K562 (cell line): ENCODE measurements around the gene KRABD2.

Experiments
- ATF4 ChIP-seq: fragments of 450-650 bp; formaldehyde crosslinking; IDR thresholded peaks from 2 replicates; pipeline ENCODE4 v1.4.0; 2022; ENCODE audit warnings: mild to moderate bottlenecking, moderate library complexity
- BRD9 ChIP-seq: fragments of 450-650 bp; IDR thresholded peaks from 2 replicates; pipeline ENCODE4 v1.6.1; 2018; ENCODE audit warnings: low read depth; ENCODE audit not compliant: partially characterized antibody
- HSF4 ChIP-seq: fragments of 250-450 bp; sonication (Bioruptor Pico); IDR thresholded peaks from 2 replicates; pipeline ENCODE4 v2.1.2; 2022; ENCODE audit warnings: mild to moderate bottlenecking, moderate library complexity, borderline replicate concordance
- MTA3 ChIP-seq: fragments of 450-650 bp; formaldehyde crosslinking; IDR thresholded peaks from 2 replicates; pipeline ENCODE4 v1.6.1; 2017; ENCODE audit warnings: mild to moderate bottlenecking, borderline replicate concordance
- NCOR1 ChIP-seq: fragments of 450-650 bp; IDR thresholded peaks from 2 replicates; pipeline ENCODE4 v1.6.1; 2016; ENCODE audit warnings: mild to moderate bottlenecking, moderate library complexity
- NR3C1 ChIP-seq: sonication (generic); formaldehyde crosslinking; IDR thresholded peaks from 2 replicates; pipeline ENCODE4 v1.8.1; 2022; ENCODE audit warnings: missing genetic modification reagents
- SFPQ ChIP-seq: fragments of 200-400 bp; formaldehyde crosslinking; IDR thresholded peaks from 2 replicates; pipeline ENCODE4 v1.6.1; 2017; ENCODE audit warnings: mild to moderate bottlenecking, low read depth, low read length, moderate library complexity
- SMARCE1 ChIP-seq: fragments of 450-650 bp; IDR thresholded peaks from 2 replicates; pipeline ENCODE4 v1.7.1; 2016; ENCODE audit warnings: mild to moderate bottlenecking
- XRCC5 ChIP-seq: fragments of 200-400 bp; formaldehyde crosslinking; IDR thresholded peaks from 2 replicates; pipeline ENCODE4 v1.6.1; 2017; ENCODE audit warnings: low read depth, mild to moderate bottlenecking, low read length
- ZBTB40 ChIP-seq, 2 experiments: fragments of 450-650 bp in 1 of 2; sonication (generic) in 1 of 2; formaldehyde crosslinking in 1 of 2; IDR thresholded peaks; 2 replicates each; pipeline versions ENCODE4 v1.7.1 to v1.9.0; 2016 to 2022; ENCODE audit warnings: inconsistent platforms in 1 of 2, mild to moderate bottlenecking in 1 of 2, missing genetic modification reagents in 1 of 2
- ZNF311 ChIP-seq: fragments of 250-450 bp; sonication (Bioruptor Pico); IDR thresholded peaks from 2 replicates; pipeline ENCODE4 v1.4.0; 2020; ENCODE audit warnings: mild to moderate bottlenecking, moderate library complexity
- ZNF395 ChIP-seq: fragments of 200-800 bp; sonication (Bioruptor generic); IDR thresholded peaks from 2 replicates; pipeline ENCODE4 v1.6.1; 2017; ENCODE audit warnings: missing genetic modification characterization, missing compliant biosample characterization
- ZNF408 ChIP-seq: fragments of 250-450 bp; sonication (Bioruptor Pico); IDR thresholded peaks from 2 replicates; pipeline ENCODE4 v1.4.0; 2020; ENCODE audit warnings: low read depth, mild to moderate bottlenecking, moderate library complexity

KRABD2 gene

GRCh38 chr17:8420041-8420934 is 43.8 kb upstream of the KRABD2 start (continued):
- TF ChIP-seq ZNF395 (CRISPR knock-in tag): peak; percentile 74; the same call in 1 of the 2 replicates
- TF ChIP-seq ZBTB40 (IDR thresholded peaks at IDR 0.05): peak; percentile 43; the same call in 1 of the 2 replicates
- TF ChIP-seq ZBTB40 (CRISPR knock-in tag; IDR thresholded peaks at IDR 0.05): no peak
- TF ChIP-seq BRD9: peak; percentile 27
- TF ChIP-seq ZNF311: no peak
- TF ChIP-seq SMARCE1: peak; percentile 91
- no peak for TF ChIP-seq XRCC5
- TF ChIP-seq HSF4 (CRISPR knock-in tag): no peak
- 0 out of 2 replicates have a peak, but pooled peaks have one; percentile 8 for TF ChIP-seq MTA3
- peak; percentile 97 for TF ChIP-seq NCOR1
- TF ChIP-seq NR3C1 (CRISPR knock-in tag): no peak
- no peak for TF ChIP-seq SFPQ
- TF ChIP-seq ATF4: peak; percentile 65
- no peak for TF ChIP-seq ZNF408 (CRISPR knock-in tag)
